NCI-H526 (cell line): ENCODE data around the gene IGSF9B.
A peak's percentile ranks its signal among the peaks of the same experiment; 100 is the strongest.

ENCODE experiments used
- DNase-seq, 2 experiments: peaks; one replicate each; lab custom pipeline; 2025; lab: John Stamatoyannopoulos, UW

Gene IGSF9B

GRCh38 chr11:133953999-133954398, 2.8 kb downstream of the IGSF9B start:
- DNase-seq: no peak

- DNase-seq: no peak
Measured at GRCh38 chr11:133953547-133953946, 3.2 kb downstream of the IGSF9B start.

GRCh38 chr11:133952199-133953190, 4.3 kb downstream of the IGSF9B start:
- peak in 1 of 2 experiments; percentile 38 for DNase-seq

- peak in 1 of 2 experiments; percentile 56 for DNase-seq
Measured at GRCh38 chr11:133951327-133952198, 5.2 kb downstream of the IGSF9B start.

- no peak for DNase-seq
Measured at GRCh38 chr11:133950874-133951326, 5.9 kb downstream of the IGSF9B start.

- no peak for DNase-seq
Measured at GRCh38 chr11:133950421-133950820, 6.3 kb downstream of the IGSF9B start.

GRCh38 chr11:133949129-133949528, 7.6 kb downstream of the IGSF9B start:
- DNase-seq: no peak

GRCh38 chr11:133948711-133949110, 8.1 kb downstream of the IGSF9B start:
- DNase-seq: peak in 1 of 2 experiments; percentile 63

- peak; percentile 55 to 92 for DNase-seq
Measured at GRCh38 chr11:133947321-133947756, 9.4 kb downstream of the IGSF9B start.

GRCh38 chr11:133946541-133947318, 10.0 kb downstream of the IGSF9B start:
- DNase-seq: peak; percentile 50 to 65

- DNase-seq: no peak
Measured at GRCh38 chr11:133946051-133946450, 10.7 kb downstream of the IGSF9B start.

- DNase-seq: no peak
Measured at GRCh38 chr11:133945087-133945974, 11.4 kb downstream of the IGSF9B start.

GRCh38 chr11:133943950-133944698, 12.6 kb downstream of the IGSF9B start:
- no peak for DNase-seq

GRCh38 chr11:133942577-133942976, 14.2 kb downstream of the IGSF9B start:
- DNase-seq: no peak

- no peak for DNase-seq
Measured at GRCh38 chr11:133941546-133941945, 15.2 kb downstream of the IGSF9B start.

- no peak for DNase-seq
Measured at GRCh38 chr11:133940034-133940433, 16.7 kb downstream of the IGSF9B start.

- no peak for DNase-seq
Measured at GRCh38 chr11:133939558-133939957, 17.2 kb downstream of the IGSF9B start.

- DNase-seq: no peak
Measured at GRCh38 chr11:133938166-133938565, 18.6 kb downstream of the IGSF9B start.

GRCh38 chr11:133937468-133937867, 19.3 kb downstream of the IGSF9B start:
- DNase-seq: no peak

- no peak for DNase-seq
Measured at GRCh38 chr11:133937015-133937414, 19.8 kb downstream of the IGSF9B start.
